Measurements from ENCODE around the gene EVA1B.

DNA sequence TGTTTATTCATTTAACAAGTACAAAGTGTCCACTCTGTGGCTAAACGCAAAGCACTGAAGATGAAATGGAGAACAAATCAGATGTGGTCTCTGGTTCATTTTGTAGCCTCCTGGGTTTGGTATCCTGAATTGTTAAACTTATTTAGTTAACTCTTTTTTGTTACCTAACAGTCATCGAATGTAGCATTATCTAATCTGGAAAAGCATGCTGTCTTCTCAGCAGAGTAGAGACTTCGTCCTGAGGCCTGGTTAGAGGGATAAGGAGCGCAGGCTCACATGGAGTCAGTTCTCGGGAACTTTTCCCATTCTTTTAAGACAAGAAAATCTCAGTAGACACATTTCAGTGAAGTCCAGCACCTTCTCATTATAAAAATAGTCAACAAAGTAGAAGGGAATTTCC lies 50.4 kb downstream of the EVA1B start:
- TF ChIP-seq, protein P1, sequence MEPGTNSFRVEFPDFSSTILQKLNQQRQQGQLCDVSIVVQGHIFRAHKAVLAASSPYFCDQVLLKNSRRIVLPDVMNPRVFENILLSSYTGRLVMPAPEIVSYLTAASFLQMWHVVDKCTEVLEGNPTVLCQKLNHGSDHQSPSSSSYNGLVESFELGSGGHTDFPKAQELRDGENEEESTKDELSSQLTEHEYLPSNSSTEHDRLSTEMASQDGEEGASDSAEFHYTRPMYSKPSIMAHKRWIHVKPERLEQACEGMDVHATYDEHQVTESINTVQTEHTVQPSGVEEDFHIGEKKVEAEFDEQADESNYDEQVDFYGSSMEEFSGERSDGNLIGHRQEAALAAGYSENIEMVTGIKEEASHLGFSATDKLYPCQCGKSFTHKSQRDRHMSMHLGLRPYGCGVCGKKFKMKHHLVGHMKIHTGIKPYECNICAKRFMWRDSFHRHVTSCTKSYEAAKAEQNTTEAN (CRISPR knock-in tag; IDR thresholded peaks at IDR 0.05) = no peak
- no peak for TF ChIP-seq JUN (CRISPR knock-in tag; IDR thresholded peaks at IDR 0.05)

Measured in WTC11 (cell line).